HG02642 (cell line): ENCODE measurements around the gene RBM42.

Experiments
- ATAC-seq: cut with Tn5 transposase; IDR thresholded peaks from one replicate; pipeline ENCODE4 v1.9.1; 2021; ENCODE audit warnings: mild to moderate bottlenecking; ENCODE audit not compliant: unreplicated experiment, poor library complexity

The RBM42 gene

GRCh38 chr19:35619290-35619923, 9.4 kb upstream of the RBM42 start:
- no peak for ATAC-seq

DNA sequence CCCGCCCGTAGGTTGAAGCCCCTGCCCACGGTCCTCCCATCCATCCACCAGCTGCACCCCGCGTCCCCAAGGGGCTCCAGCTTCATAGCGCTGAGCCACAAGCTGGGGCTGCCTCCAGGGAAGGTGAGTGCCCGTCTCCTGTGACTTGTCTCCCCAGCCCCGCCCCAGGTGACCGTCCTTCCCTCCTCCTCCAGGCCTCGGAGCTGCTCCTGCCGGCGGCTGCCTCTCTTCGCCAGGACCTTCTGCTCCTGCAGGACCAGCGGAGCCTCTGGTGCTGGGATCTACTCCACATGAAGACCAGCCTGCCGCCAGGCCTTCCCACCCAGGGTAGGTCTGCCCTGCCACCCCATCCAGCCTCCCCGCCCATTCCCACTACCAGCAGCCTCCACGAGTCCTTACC, 8.8 kb upstream of the RBM42 start:
- ATAC-seq: no peak

GRCh38 chr19:35621708-35622107, 7.1 kb upstream of the RBM42 start:
- ATAC-seq: no peak

GRCh38 chr19:35622750-35623149, 6.1 kb upstream of the RBM42 start:
- ATAC-seq: no peak

- ATAC-seq: no peak
Measured at GRCh38 chr19:35623327-35624010, 5.4 kb upstream of the RBM42 start.

DNA sequence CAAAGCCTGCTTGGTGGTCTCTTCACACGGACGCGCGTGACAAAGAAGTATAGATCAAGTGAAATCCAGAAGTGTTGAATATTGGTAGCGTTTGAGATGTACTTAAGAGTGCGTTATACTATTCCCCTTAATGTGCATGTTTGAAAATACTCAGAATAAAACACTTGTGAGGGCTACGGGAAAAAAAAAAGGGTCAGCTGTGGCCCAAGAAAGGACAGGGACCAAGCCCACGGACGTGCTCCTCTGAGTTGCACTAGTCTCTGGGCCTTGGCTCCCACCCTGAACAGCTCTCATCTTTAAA, 622 bp upstream of the RBM42 start:
- no peak for ATAC-seq

DNA sequence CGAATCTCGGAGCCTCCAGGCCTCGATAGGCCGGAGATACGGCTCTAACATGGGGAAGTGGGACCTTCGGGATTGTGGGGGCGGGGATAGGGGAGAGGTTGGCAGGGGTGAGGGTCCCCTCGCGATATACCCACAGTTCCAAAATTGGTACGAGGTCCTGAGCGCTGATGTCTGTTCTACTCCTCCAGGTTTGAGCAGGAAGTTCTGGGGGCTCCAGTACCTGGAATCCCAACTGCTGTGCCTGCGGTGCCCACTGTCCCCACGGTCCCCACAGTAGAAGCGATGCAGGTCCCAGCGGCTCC, 447 bp downstream of the RBM42 start:
- ATAC-seq: peak; percentile 4

- no peak for ATAC-seq
Measured at GRCh38 chr19:35633727-35634440, 5.0 kb downstream of the RBM42 start.

- ATAC-seq: no peak
Measured at GRCh38 chr19:35636651-35637050, 7.8 kb downstream of the RBM42 start.

GRCh38 chr19:35637165-35637564, 8.3 kb downstream of the RBM42 start:
- ATAC-seq: no peak

GRCh38 chr19:35639321-35639639, 10.4 kb downstream of the RBM42 start:
- no peak for ATAC-seq

- ATAC-seq: no peak
Measured at GRCh38 chr19:35639863-35640262, 11.0 kb downstream of the RBM42 start.

DNA sequence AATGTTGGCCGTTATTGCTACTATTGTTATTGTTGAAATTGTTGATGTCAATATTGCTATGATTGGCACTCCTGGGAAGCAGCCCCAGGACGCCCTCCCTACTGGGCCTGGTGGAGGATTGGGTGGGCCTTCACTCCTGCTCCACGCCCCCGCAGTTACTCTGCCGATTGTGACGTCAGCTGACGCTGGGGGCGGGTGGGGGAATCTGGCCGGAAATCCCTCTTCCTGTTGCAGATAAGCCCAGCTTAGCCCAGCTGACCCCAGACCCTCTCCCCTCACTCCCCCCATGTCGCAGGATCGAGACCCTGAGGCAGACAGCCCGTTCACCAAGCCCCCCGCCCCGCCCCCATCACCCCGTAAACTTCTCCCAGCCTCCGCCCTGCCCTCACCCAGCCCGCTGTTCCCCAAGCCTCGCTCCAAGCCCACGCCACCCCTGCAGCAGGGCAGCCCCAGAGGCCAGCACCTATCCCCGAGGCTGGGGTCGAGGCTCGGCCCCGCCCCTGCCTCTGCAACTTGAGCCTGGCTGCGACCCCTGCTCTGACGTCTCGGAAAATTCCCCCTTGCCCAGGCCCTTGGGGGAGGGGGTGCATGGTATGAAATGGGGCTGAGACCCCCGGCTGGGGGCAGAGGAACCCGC, 12.8 kb downstream of the RBM42 start, which contains the start of gene ETV2:
ETV2 (plus strand) TSS at position 231 of the 637 bp plus-strand sequence. CDS start 716 bp downstream, outside the sequence.
- no peak for ATAC-seq

DNA sequence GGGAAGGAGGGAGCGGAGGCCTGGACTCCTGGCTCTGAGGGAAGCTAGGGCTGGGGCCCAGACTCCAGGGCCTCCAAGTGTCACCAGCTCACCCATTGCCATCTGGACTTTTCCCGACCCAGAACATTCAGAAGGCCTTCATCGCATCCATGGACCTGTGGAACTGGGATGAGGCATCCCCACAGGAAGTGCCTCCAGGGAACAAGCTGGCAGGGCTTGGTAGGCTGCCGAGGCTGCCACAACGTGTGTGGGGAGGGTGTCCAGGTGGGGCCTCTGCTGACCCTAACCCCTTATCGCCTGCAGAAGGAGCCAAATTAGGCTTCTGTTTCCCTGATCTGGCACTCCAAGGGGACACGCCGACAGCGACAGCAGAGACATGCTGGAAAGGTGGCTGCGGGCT, 13.5 kb downstream of the RBM42 start:
- no peak for ATAC-seq

- no peak for ATAC-seq
Measured at GRCh38 chr19:35642798-35643254, 14.0 kb downstream of the RBM42 start.

GRCh38 chr19:35643255-35644205, 14.7 kb downstream of the RBM42 start:
- ATAC-seq: peak; percentile 45

DNA sequence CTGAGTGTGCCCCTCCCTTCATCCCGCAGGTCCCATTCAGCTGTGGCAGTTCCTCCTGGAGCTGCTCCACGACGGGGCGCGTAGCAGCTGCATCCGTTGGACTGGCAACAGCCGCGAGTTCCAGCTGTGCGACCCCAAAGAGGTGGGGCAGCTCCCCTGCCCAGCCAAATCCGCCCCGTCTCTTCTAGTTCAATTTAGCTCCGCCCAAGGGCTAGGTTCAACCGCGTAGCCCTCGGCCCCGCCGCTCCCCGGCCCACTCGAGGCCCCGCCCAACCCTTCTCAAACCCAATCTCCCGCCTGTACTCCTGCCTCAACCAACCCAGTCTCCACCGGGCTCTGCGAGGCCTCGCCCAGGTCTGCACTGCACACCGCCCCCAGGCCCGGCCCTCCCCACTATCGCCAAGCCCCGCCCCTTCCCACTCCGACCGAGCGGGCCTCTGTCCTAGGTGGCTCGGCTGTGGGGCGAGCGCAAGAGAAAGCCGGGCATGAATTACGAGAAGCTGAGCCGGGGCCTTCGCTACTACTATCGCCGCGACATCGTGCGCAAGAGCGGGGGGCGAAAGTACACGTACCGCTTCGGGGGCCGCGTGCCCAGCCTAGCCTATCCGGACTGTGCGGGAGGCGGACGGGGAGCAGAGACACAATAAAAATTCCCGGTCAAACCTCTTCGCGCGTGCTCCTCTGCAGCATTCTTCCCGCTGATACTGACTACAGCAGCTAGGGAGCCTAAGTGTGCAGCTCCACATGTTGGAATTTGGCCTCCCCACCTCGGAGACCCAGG, 15.6 kb downstream of the RBM42 start:
- peak; percentile 66 for ATAC-seq

GRCh38 chr19:35644987-35645679, 16.3 kb downstream of the RBM42 start:
- ATAC-seq: no peak
